ENCODE measurements around the gene ACACA.
A peak's percentile ranks its signal among the peaks of the same experiment; 100 is the strongest.

The ACACA gene

DNA sequence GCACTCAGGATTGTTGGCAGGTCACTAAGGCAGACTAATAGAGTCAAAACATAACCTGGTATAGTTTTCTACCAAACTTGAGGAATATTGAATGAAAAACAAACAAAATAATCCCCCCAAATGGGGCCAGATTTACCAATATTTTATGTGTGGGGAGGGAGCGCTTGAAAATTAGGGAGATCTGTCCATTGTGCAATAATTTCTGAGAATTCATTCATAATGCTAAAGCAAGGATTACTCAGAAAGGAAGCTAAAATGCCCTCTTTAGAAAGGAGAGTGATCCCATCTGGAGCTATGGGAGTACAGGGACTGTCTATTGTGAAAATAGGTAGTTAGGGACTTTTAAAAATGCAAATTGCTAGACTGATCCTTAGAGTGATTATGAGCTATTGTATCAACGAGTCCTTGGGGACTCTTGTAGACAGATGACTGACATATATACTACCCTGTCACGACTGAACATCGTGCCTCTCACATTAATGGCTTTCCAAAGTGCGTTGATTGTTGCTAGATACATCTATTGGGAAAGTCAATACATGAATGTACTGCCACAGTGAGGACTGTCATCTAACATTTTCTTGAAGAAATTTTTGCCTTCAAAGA is 264.2 kb downstream of the ACACA start:
- H3K4me1 ChIP-seq (ENCODE audit: control extremely low read depth in 1 of 4, control insufficient read depth in 4 of 4, insufficient read depth in 4 of 4, low read length in 3 of 4): peaks cover 0 to 2% (median 1%) of the 10 kb centered on the region in 4 experiments
- H3K9me3 ChIP-seq (ENCODE audit: control extremely low read depth in 1 of 5, control insufficient read depth in 4 of 5, insufficient read depth in 2 of 5, low read depth in 1 of 5, low read length in 4 of 5): no peaks in the 10 kb centered on the region
- no CpG with 5 or more reads among the region's 5 CpGs for WGBS (ENCODE audit: insufficient coverage)
- peaks cover 3 to 61% (median 7%) of the 10 kb centered on the region in 4 experiments for H3K36me3 ChIP-seq (ENCODE audit: control insufficient read depth in 4 of 4, insufficient read depth in 4 of 4, low read length in 3 of 4)
- no peak overlapping the region for H3K4me3 ChIP-seq (ENCODE audit: control insufficient read depth in 1 of 7, extremely low read depth in 1 of 7, insufficient read depth in 4 of 7, low read depth in 2 of 7, low read length in 6 of 7)
- no peaks in the 10 kb centered on the region for H3K27me3 ChIP-seq (replicated peaks in 2 of 5; ENCODE audit: control insufficient read depth in 4 of 5, insufficient read depth in 5 of 5, low read length in 4 of 5)
- ChIA-PET POLR2A (no interaction called here), CTCF (interaction anchor here (1.0 kb wide), 1 partner anchor 97 kb away, joined by 3 read pairs; no protein-coding TSS in a partner anchor)
- no peak for DNase-seq
- no peak overlapping the region for H3K27ac ChIP-seq (ENCODE audit: insufficient read depth in 1 of 2, low read depth in 1 of 2, low read length in 2 of 2, poor library complexity in 1 of 2, severe bottlenecking in 2 of 2)

DNA sequence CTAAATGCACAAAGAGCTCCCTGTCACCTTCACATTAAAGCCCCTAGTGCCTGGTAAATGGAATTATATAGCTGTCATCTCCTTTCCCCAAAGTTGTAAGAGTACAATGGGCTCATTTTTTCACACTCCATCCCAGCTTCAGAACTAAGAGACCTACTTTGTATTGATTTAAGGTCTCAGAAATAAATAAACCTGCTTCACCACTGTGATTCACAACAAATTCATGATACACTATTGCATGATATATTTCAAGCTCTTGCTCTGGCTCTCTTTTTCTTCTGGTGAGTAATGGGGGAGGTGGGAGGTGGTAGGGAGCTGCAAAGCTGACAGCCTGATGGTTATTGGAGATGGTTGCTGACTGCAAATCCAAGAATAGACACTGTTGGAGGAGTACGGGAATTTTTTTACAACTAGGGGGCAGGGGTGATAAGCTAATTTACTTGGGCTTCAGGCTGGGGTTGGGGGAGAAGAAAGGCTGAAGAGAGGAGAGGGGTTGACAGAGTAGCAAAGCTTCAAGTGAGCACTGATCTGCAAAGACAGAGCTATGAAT is 268.0 kb downstream of the ACACA start:
- WGBS (ENCODE audit: insufficient coverage): no CpG with 5 or more reads among the region's 1 CpG
- peaks cover 0 to 18% (median 11%) of the 10 kb centered on the region in 4 experiments for H3K4me1 ChIP-seq (ENCODE audit: control extremely low read depth in 1 of 4, control insufficient read depth in 4 of 4, insufficient read depth in 4 of 4, low read length in 3 of 4)
- ChIA-PET POLR2A (no interaction called here), CTCF (interaction anchor here (1.0 to 3.2 kb wide), 4 partner anchors 9 to 41 kb away, joined by 3 to 10 read pairs (median 3); no protein-coding TSS in a partner anchor)
- no peak for DNase-seq
- H3K9me3 ChIP-seq (ENCODE audit: control extremely low read depth in 1 of 5, control insufficient read depth in 4 of 5, insufficient read depth in 2 of 5, low read depth in 1 of 5, low read length in 4 of 5): no peaks in the 10 kb centered on the region
- H3K27ac ChIP-seq (ENCODE audit: insufficient read depth in 1 of 2, low read depth in 1 of 2, low read length in 2 of 2, poor library complexity in 1 of 2, severe bottlenecking in 2 of 2): no peak overlapping the region
- H3K27me3 ChIP-seq (replicated peaks in 2 of 5; ENCODE audit: control insufficient read depth in 4 of 5, insufficient read depth in 5 of 5, low read length in 4 of 5): no peaks in the 10 kb centered on the region
- H3K36me3 ChIP-seq (ENCODE audit: control insufficient read depth in 4 of 4, insufficient read depth in 4 of 4, low read length in 3 of 4): peaks cover 0 to 57% (median 7%) of the 10 kb centered on the region in 4 experiments
- no peak overlapping the region for H3K4me3 ChIP-seq (ENCODE audit: control insufficient read depth in 1 of 7, extremely low read depth in 1 of 7, insufficient read depth in 4 of 7, low read depth in 2 of 7, low read length in 6 of 7)

DNA sequence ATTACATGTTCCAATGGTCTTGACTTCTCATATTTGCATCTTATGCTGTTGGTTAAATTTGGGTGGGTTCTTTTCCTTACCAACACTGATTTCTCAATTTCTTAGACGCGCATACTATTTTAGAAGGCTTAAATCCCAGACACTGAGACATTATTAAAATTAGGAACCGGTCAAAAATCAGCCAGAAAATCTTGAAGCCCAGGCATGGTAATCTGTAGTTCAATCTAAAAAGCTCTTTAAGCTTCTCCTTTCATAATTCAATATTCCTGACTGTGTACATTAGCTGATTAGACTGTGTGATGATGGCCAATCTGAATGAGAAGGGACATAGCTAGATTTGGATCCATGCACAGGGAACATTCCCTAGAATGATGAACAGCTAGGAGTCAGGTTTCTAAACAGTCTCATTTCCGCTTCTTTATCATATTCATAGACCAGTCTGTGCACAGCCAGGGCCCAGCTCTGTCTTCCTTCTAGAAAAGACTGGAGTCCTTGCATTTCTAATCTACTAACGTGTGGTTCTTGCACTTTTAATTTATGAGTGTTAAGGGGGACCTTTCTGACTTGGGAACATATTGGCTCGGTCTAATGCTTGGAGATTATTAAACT is 268.6 kb downstream of the ACACA start:
- CTCF ChIA-PET: interaction anchor here (1.0 to 3.2 kb wide), 5 partner anchors 8 to 57 kb away, joined by 3 to 10 read pairs (median 3); no protein-coding TSS in a partner anchor
- peaks cover 0 to 63% (median 6%) of the 10 kb centered on the region in 4 experiments for H3K36me3 ChIP-seq (ENCODE audit: control insufficient read depth in 4 of 4, insufficient read depth in 4 of 4, low read length in 3 of 4)
- WGBS (ENCODE audit: insufficient coverage): 100% methylated on average over 1 of the region's 6 CpGs

DNA sequence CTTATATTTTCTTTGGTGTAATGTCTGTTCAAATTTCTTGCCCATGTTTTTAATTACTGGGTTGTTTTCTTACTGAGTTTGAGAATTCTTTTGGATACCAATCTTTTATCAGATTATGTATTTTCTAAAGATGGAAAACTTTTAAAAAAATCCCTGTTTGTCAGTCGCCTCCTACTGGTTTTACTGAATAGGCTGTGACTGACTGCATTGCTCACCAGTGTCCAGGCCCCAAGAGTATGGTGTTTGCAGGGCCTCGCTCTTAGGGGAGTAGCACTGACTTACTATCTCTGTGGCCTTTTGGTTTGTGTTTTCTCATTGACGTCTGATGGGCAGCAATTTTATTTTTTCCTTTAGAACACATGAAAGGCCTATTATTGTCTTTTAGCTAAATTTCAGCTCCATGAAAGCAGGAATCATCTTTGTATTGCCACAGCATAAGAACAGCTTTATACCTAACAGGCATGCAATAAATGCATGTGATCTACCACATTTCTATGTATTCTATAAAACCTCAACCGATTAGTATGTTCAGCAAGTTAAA is 269.5 kb downstream of the ACACA start:
- Histone ChIP-seq H3K27me3 (replicated peaks in 2 of 5; ENCODE audit: control insufficient read depth in 4 of 5, insufficient read depth in 5 of 5, low read length in 4 of 5) (no peaks in the 10 kb centered on the region), H3K27ac (ENCODE audit: insufficient read depth in 1 of 2, low read depth in 1 of 2, low read length in 2 of 2, poor library complexity in 1 of 2, severe bottlenecking in 2 of 2) (no peak overlapping the region), H3K4me1 (ENCODE audit: control extremely low read depth in 1 of 4, control insufficient read depth in 4 of 4, insufficient read depth in 4 of 4, low read length in 3 of 4) (peaks cover 0 to 24% (median 12%) of the 10 kb centered on the region in 4 experiments), H3K4me3 (ENCODE audit: control insufficient read depth in 1 of 7, extremely low read depth in 1 of 7, insufficient read depth in 4 of 7, low read depth in 2 of 7, low read length in 6 of 7) (no peak overlapping the region), H3K9me3 (ENCODE audit: control extremely low read depth in 1 of 5, control insufficient read depth in 4 of 5, insufficient read depth in 2 of 5, low read depth in 1 of 5, low read length in 4 of 5) (no peaks in the 10 kb centered on the region), H3K36me3 (ENCODE audit: control insufficient read depth in 4 of 4, insufficient read depth in 4 of 4, low read length in 3 of 4) (peaks cover 0 to 60% (median 6%) of the 10 kb centered on the region in 4 experiments)
- 100% methylated on average over 3 of the region's 4 CpGs for WGBS (ENCODE audit: insufficient coverage)
- CTCF ChIA-PET: interaction anchor here (1.1 to 3.2 kb wide), 2 partner anchors 13 to 58 kb away, joined by 3 to 10 read pairs; no protein-coding TSS in a partner anchor
- POLR2A ChIA-PET: no interaction called here
- DNase-seq: no peak

More for the DNA sequence above, 268.6 kb downstream of the ACACA start:
- DNase-seq: no peak
- no peaks in the 10 kb centered on the region for H3K9me3 ChIP-seq (ENCODE audit: control extremely low read depth in 1 of 5, control insufficient read depth in 4 of 5, insufficient read depth in 2 of 5, low read depth in 1 of 5, low read length in 4 of 5)
- H3K27ac ChIP-seq (ENCODE audit: insufficient read depth in 1 of 2, low read depth in 1 of 2, low read length in 2 of 2, poor library complexity in 1 of 2, severe bottlenecking in 2 of 2): no peak overlapping the region
- H3K27me3 ChIP-seq (replicated peaks in 2 of 5; ENCODE audit: control insufficient read depth in 4 of 5, insufficient read depth in 5 of 5, low read length in 4 of 5): no peaks in the 10 kb centered on the region
- H3K4me1 ChIP-seq (ENCODE audit: control extremely low read depth in 1 of 4, control insufficient read depth in 4 of 4, insufficient read depth in 4 of 4, low read length in 3 of 4): peaks cover 0 to 24% (median 12%) of the 10 kb centered on the region in 4 experiments
- H3K4me3 ChIP-seq (ENCODE audit: control insufficient read depth in 1 of 7, extremely low read depth in 1 of 7, insufficient read depth in 4 of 7, low read depth in 2 of 7, low read length in 6 of 7): no peak overlapping the region
- POLR2A ChIA-PET: no interaction called here

DNA sequence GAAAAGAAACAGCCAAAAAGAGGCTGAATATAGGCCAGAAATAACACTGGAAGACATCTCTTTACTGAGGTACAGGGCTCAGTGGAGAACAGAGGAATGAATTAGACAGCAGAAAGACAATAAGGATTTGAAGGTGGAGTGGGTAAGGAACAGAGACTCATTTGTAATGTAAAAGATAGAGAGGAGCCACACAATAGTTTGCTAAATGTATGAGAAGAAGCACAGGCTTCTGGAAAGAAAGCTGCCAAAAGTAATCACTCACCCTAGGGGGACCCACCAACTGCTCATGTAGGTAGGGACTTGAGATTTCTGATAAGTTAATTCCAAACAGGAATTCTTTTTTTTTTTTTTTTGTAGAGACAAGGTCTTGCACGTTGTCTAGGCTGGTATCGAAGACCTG is 271.1 kb downstream of the ACACA start:
- no peak for DNase-seq
- ChIA-PET CTCF (no interaction called here), POLR2A (no interaction called here)
- Histone ChIP-seq H3K4me3 (ENCODE audit: control insufficient read depth in 1 of 7, extremely low read depth in 1 of 7, insufficient read depth in 4 of 7, low read depth in 2 of 7, low read length in 6 of 7) (no peak overlapping the region), H3K27me3 (replicated peaks in 2 of 5; ENCODE audit: control insufficient read depth in 4 of 5, insufficient read depth in 5 of 5, low read length in 4 of 5) (no peaks in the 10 kb centered on the region), H3K36me3 (ENCODE audit: control insufficient read depth in 4 of 4, insufficient read depth in 4 of 4, low read length in 3 of 4) (peaks cover 0 to 56% (median 1%) of the 10 kb centered on the region in 4 experiments), H3K27ac (ENCODE audit: insufficient read depth in 1 of 2, low read depth in 1 of 2, low read length in 2 of 2, poor library complexity in 1 of 2, severe bottlenecking in 2 of 2) (no peak overlapping the region), H3K9me3 (ENCODE audit: control extremely low read depth in 1 of 5, control insufficient read depth in 4 of 5, insufficient read depth in 2 of 5, low read depth in 1 of 5, low read length in 4 of 5) (no peaks in the 10 kb centered on the region), H3K4me1 (ENCODE audit: control extremely low read depth in 1 of 4, control insufficient read depth in 4 of 4, insufficient read depth in 4 of 4, low read length in 3 of 4) (peaks cover 0 to 24% (median 12%) of the 10 kb centered on the region in 4 experiments)
- no CpG with 5 or more reads among the region's 2 CpGs for WGBS (ENCODE audit: insufficient coverage)

DNA sequence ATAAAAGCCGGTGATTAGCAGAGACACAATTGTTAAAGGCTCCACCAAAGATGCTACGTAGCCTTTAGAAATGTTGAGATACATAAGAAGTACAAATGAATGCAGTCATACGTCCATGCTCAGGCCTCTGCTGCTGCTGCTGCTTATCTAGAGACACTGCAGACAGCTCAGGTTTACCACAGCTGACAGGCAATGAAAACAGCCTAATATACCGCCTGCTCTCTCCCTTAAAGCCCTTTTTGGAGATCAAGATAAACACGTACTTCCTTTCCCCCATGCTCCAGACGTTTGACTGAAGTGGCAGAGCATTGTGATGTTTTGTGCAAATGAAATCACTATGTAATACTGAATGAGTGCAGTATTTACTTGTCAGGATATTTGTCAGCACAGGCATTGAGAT is 272.6 kb downstream of the ACACA start:
- CTCF ChIA-PET: interaction anchor here (1.2 to 2.0 kb wide), 5 partner anchors 10 to 531 kb away, joined by 3 to 7 read pairs (median 4); no protein-coding TSS in a partner anchor
- peaks cover 0 to 24% (median 12%) of the 10 kb centered on the region in 4 experiments for H3K4me1 ChIP-seq (ENCODE audit: control extremely low read depth in 1 of 4, control insufficient read depth in 4 of 4, insufficient read depth in 4 of 4, low read length in 3 of 4)
- POLR2A ChIA-PET: no interaction called here
- H3K27ac ChIP-seq (ENCODE audit: insufficient read depth in 1 of 2, low read depth in 1 of 2, low read length in 2 of 2, poor library complexity in 1 of 2, severe bottlenecking in 2 of 2): no peak overlapping the region
- H3K36me3 ChIP-seq (ENCODE audit: control insufficient read depth in 4 of 4, insufficient read depth in 4 of 4, low read length in 3 of 4): peaks cover 0 to 60% (median 8%) of the 10 kb centered on the region in 4 experiments
- no peaks in the 10 kb centered on the region for H3K27me3 ChIP-seq (replicated peaks in 2 of 5; ENCODE audit: control insufficient read depth in 4 of 5, insufficient read depth in 5 of 5, low read length in 4 of 5)
- 21% methylated on average over 4 of the region's 6 CpGs for WGBS (ENCODE audit: insufficient coverage)
- peak; percentile 47 to 88 (median 80) for DNase-seq
- no peaks in the 10 kb centered on the region for H3K9me3 ChIP-seq (ENCODE audit: control extremely low read depth in 1 of 5, control insufficient read depth in 4 of 5, insufficient read depth in 2 of 5, low read depth in 1 of 5, low read length in 4 of 5)
- peak overlapping the region in 1 of 7 experiments; percentile 1 for H3K4me3 ChIP-seq (ENCODE audit: control insufficient read depth in 1 of 7, extremely low read depth in 1 of 7, insufficient read depth in 4 of 7, low read depth in 2 of 7, low read length in 6 of 7)
